H9 (cell line): Measurements from ENCODE around the gene CRMP1. TPM values are rescaled to one million over a fixed set of nuclear protein-coding genes. Genes with fewer than 3 reads are reported as not detected.

ENCODE experiments used
- DNase-seq: peaks from one replicate; pipeline ENCODE4 v3.0.0-alpha.2; 2017
- H2AFZ ChIP-seq: one replicate; pipeline ENCODE4 v1.6.1; 2013; ENCODE audit warnings: mild to moderate bottlenecking, low read length, control low read depth, moderate library complexity
- H2AK5ac ChIP-seq: 2 replicates; pipeline ENCODE4 v1.6.1; 2013; ENCODE audit warnings: low read length, control low read depth, mixed read lengths; ENCODE audit not compliant: insufficient read length
- H2BK120ac ChIP-seq: one replicate; pipeline ENCODE4 v1.6.1; 2013; ENCODE audit warnings: low read depth, mild to moderate bottlenecking, low read length, control low read depth, inconsistent platforms; ENCODE audit not compliant: poor library complexity, severe bottlenecking
- H2BK12ac ChIP-seq: 2 replicates; pipeline ENCODE4 v1.6.1; 2013; ENCODE audit warnings: low read length, control low read depth, mixed read lengths, low read depth; ENCODE audit not compliant: insufficient read length
- H2BK15ac ChIP-seq: 2 replicates; pipeline ENCODE4 v1.6.1; 2013; ENCODE audit warnings: low read depth, low read length, control low read depth
- H2BK20ac ChIP-seq: one replicate; pipeline ENCODE4 v1.6.1; 2013; ENCODE audit warnings: low read depth, mild to moderate bottlenecking, low read length, control low read depth, inconsistent platforms; ENCODE audit not compliant: poor library complexity, severe bottlenecking
- H2BK5ac ChIP-seq: 2 replicates; pipeline ENCODE4 v1.6.1; 2013; ENCODE audit warnings: low read length, control low read depth, mixed read lengths; ENCODE audit not compliant: insufficient read length
- H3K14ac ChIP-seq: 2 replicates; pipeline ENCODE4 v1.6.1; 2013; ENCODE audit warnings: low read length, control low read depth; ENCODE audit not compliant: insufficient read depth
- H3K18ac ChIP-seq: 2 replicates; pipeline ENCODE4 v1.6.1; 2013; ENCODE audit warnings: low read depth, mild to moderate bottlenecking, mixed read lengths, low read length, control low read depth; ENCODE audit not compliant: insufficient read length
- H3K23ac ChIP-seq: 2 replicates; pipeline ENCODE4 v1.6.1; 2013; ENCODE audit warnings: low read length, control low read depth, mixed read lengths, low read depth; ENCODE audit not compliant: insufficient read length
- H3K23me2 ChIP-seq: 2 replicates; pipeline ENCODE4 v1.6.1; 2013; ENCODE audit warnings: low read depth, mild to moderate bottlenecking, mixed read lengths, low read length, control low read depth; ENCODE audit not compliant: insufficient read length, poor library complexity, severe bottlenecking
- H3K27ac ChIP-seq: 2 replicates; pipeline ENCODE4 v1.5.1; 2013; ENCODE audit warnings: low read length, control low read depth, mixed read lengths, low read depth; ENCODE audit not compliant: insufficient read length
- H3K27me3 ChIP-seq: 2 replicates; pipeline ENCODE4 v1.6.1; 2013; ENCODE audit warnings: low read length, control low read depth, inconsistent platforms; ENCODE audit not compliant: insufficient read depth
- H3K4ac ChIP-seq: 2 replicates; pipeline ENCODE4 v1.6.1; 2013; ENCODE audit warnings: low read depth, mild to moderate bottlenecking, control low read depth, inconsistent platforms, low read length, moderate library complexity
- H3K4me1 ChIP-seq: 2 replicates; pipeline ENCODE4 v1.6.1; 2013; ENCODE audit warnings: low read length, control low read depth, inconsistent platforms; ENCODE audit not compliant: insufficient read depth
- H3K4me2 ChIP-seq: 2 replicates; pipeline ENCODE4 v1.6.1; 2013; ENCODE audit warnings: low read length, control low read depth, mixed read lengths; ENCODE audit not compliant: insufficient read length, insufficient read depth
- H3K56ac ChIP-seq: 2 replicates; pipeline ENCODE4 v1.6.1; 2013; ENCODE audit warnings: low read depth, mild to moderate bottlenecking, mixed read lengths, low read length, control low read depth; ENCODE audit not compliant: insufficient read length
- H3K79me1 ChIP-seq: 2 replicates; pipeline ENCODE4 v1.6.1; 2013; ENCODE audit warnings: low read depth, mild to moderate bottlenecking, moderate library complexity, low read length, control low read depth, inconsistent platforms; ENCODE audit not compliant: insufficient read depth, poor library complexity, severe bottlenecking
- H3K79me2 ChIP-seq: 2 replicates; pipeline ENCODE4 v1.6.1; 2013; ENCODE audit warnings: low read length, control low read depth, inconsistent platforms; ENCODE audit not compliant: insufficient read depth
- H3K9ac ChIP-seq: 2 replicates; pipeline ENCODE4 v1.6.1; 2013; ENCODE audit warnings: low read length, control low read depth, mixed read lengths; ENCODE audit not compliant: insufficient read length; ENCODE audit errors: extremely low read depth
- H3K9me3 ChIP-seq: one replicate; pipeline ENCODE4 v1.6.1; 2013; ENCODE audit warnings: low read depth, low read length, inconsistent platforms; ENCODE audit not compliant: control insufficient read depth
- H3T11ph ChIP-seq: one replicate; pipeline ENCODE4 v1.6.1; 2013; ENCODE audit warnings: mild to moderate bottlenecking, low read length, control low read depth, inconsistent platforms
- H4K20me1 ChIP-seq: one replicate; pipeline ENCODE4 v1.6.1; 2013; ENCODE audit not compliant: control insufficient read depth, insufficient read length, insufficient read depth
- H4K5ac ChIP-seq: 2 replicates; pipeline ENCODE4 v1.6.1; 2013; ENCODE audit warnings: low read depth, mild to moderate bottlenecking, mixed read lengths, low read length, control low read depth; ENCODE audit not compliant: insufficient read length
- H4K8ac ChIP-seq: replicated peaks from 2 replicates; pipeline ENCODE4 v1.6.1; 2013; ENCODE audit warnings: low read length, control low read depth, mixed read lengths, low read depth; ENCODE audit not compliant: insufficient read length
- H4K91ac ChIP-seq: 2 replicates; pipeline ENCODE4 v1.6.1; 2013; ENCODE audit warnings: low read depth, mild to moderate bottlenecking, moderate library complexity, mixed read lengths, low read length, control low read depth; ENCODE audit not compliant: insufficient read length
- H3K27ac Mint-ChIP-seq, 3 experiments: 2 replicates in 2 of 3; 3 replicates in 1 of 3; pipeline ENCODE4 v1.8.0; 2020 to 2021; ENCODE audit warnings: mixed read lengths in 3 of 3, mild to moderate bottlenecking in 1 of 3, moderate library complexity in 1 of 3
- H3K27me3 Mint-ChIP-seq: 2 replicates; pipeline ENCODE4 v1.8.0; 2021; ENCODE audit warnings: low read depth, mild to moderate bottlenecking, moderate library complexity, mixed read lengths
- H3K36me3 Mint-ChIP-seq, 3 experiments: 2 replicates in 2 of 3; 3 replicates in 1 of 3; pipeline ENCODE4 v1.8.0; 2020 to 2021; ENCODE audit warnings: low read depth in 3 of 3, mixed read lengths in 3 of 3; ENCODE audit not compliant: insufficient read depth in 1 of 3
- H3K4me1 Mint-ChIP-seq, 2 experiments: 2 replicates each; pipeline ENCODE4 v1.8.0; 2020; ENCODE audit warnings: mixed read lengths in 2 of 2
- H3K4me3 Mint-ChIP-seq, 2 experiments: 2 replicates in 1 of 2; 3 replicates in 1 of 2; pipeline ENCODE4 v1.8.0; 2020 to 2021; ENCODE audit warnings: mild to moderate bottlenecking in 2 of 2, mixed read lengths in 2 of 2, moderate library complexity in 1 of 2
- H3K9me3 Mint-ChIP-seq, 2 experiments: 2 replicates in 1 of 2; 3 replicates in 1 of 2; pipeline ENCODE4 v1.8.0; 2020; ENCODE audit warnings: mild to moderate bottlenecking in 2 of 2, mixed read lengths in 2 of 2, moderate library complexity in 1 of 2
- CTCF ChIP-seq: fragments of 200-600 bp; sonication (generic); conservative IDR thresholded peaks from 3 replicates; pipeline ENCODE4 v1.8.0; 2021; ENCODE audit warnings: antibody characterized with exemption, mild to moderate bottlenecking
- WGBS: extraction: QIAGEN DNeasy Blood & Tissue Kit; methylation state at CpG from one replicate; pipeline ENCODE4 v1.1.7; 2013; ENCODE audit warnings: missing lambda C conversion rate, low lambda C conversion rate, mixed read lengths; ENCODE audit not compliant: insufficient read length; ENCODE audit errors: extremely low coverage; 5-methylcytosine and 5-hydroxymethylcytosine counted together
- total RNA-seq: library from RNA; stranded (reverse); gene quantifications from 2 replicates; pipeline ENCODE4 v1.2.1, GENCODE V29; 2021

Gene CRMP1
- total RNA-seq, 1 experiment from 2014 or later, result 71.6 TPM

GRCh38 chr4:5894266-5894665 is 1.4 kb upstream of the CRMP1 start:
- Histone ChIP-seq H2BK20ac (no peak overlapping the region), H3K23me2 (peaks cover 10% of the 10 kb centered on the region), H2BK15ac (no peak overlapping the region), H3K9me3 (no peaks in the 10 kb centered on the region), H3K4me2 (no peak overlapping the region), H4K5ac (no peak overlapping the region), H3K4me1 (peaks cover 2% of the 10 kb centered on the region; the same call in 1 of the 2 replicates), H3K4ac (no peak overlapping the region), H2AFZ (no peak overlapping the region), H3K56ac (no peak overlapping the region), H3K9ac (no peak overlapping the region), H2BK120ac (no peak overlapping the region), H3K23ac (no peak overlapping the region), H3T11ph (no peak overlapping the region), H4K20me1 (no peaks in the 10 kb centered on the region), H2BK12ac (no peak overlapping the region), H3K18ac (no peak overlapping the region), H4K8ac (no peak overlapping the region), H3K79me1 (no peaks in the 10 kb centered on the region), H3K27me3 (peaks cover 18% of the 10 kb centered on the region; the same call in 1 of the 2 replicates), H3K79me2 (no peaks in the 10 kb centered on the region), H2BK5ac (no peak overlapping the region), H4K91ac (no peak overlapping the region), H2AK5ac (no peak overlapping the region), H3K14ac (no peak overlapping the region), H3K27ac (no peak overlapping the region)
- H3K4me1 Mint-ChIP-seq, result peaks cover 25 to 46% of the 10 kb centered on the region in 2 experiments
- peaks cover 0 to 9% (median 3%) of the 10 kb centered on the region in 3 experiments; a peak in 4 of 7 replicates for H3K36me3 Mint-ChIP-seq
- peak overlapping the region in 1 of 2 experiments; percentile 28; a peak in 2 of 5 replicates for H3K4me3 Mint-ChIP-seq
- H3K27me3 Mint-ChIP-seq, result peaks cover 91% of the 10 kb centered on the region
- WGBS, result no CpG with 5 or more reads among the region's 7 CpGs
- H3K27ac Mint-ChIP-seq, result no peak overlapping the region
- DNase-seq, result no peak
- peaks cover 5 to 15% of the 10 kb centered on the region in 2 experiments for H3K9me3 Mint-ChIP-seq
- no peak for TF ChIP-seq CTCF
